ENCODE data around the gene PRRC2B.

The PRRC2B gene

DNA sequence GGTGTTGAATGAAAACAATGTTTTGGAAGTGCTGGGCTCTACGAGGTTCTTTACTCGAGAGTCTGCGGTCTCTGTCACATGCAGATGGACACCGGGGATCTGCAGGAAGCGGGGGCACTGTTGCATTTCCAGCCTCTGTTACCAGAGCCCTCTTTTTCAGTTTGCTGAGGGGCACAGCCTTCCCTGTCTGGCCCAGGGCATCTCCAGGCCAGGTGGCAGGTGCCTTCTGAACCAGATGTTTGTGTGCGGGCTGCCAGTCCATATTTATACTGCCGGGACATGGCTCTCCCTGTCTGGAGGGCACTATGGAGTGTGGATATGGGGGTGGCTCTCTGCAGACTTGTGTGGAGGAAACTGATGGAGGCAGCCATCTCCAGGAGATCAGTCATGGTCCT lies 90.2 kb downstream of the PRRC2B start:
- TF ChIP-seq, protein P1, sequence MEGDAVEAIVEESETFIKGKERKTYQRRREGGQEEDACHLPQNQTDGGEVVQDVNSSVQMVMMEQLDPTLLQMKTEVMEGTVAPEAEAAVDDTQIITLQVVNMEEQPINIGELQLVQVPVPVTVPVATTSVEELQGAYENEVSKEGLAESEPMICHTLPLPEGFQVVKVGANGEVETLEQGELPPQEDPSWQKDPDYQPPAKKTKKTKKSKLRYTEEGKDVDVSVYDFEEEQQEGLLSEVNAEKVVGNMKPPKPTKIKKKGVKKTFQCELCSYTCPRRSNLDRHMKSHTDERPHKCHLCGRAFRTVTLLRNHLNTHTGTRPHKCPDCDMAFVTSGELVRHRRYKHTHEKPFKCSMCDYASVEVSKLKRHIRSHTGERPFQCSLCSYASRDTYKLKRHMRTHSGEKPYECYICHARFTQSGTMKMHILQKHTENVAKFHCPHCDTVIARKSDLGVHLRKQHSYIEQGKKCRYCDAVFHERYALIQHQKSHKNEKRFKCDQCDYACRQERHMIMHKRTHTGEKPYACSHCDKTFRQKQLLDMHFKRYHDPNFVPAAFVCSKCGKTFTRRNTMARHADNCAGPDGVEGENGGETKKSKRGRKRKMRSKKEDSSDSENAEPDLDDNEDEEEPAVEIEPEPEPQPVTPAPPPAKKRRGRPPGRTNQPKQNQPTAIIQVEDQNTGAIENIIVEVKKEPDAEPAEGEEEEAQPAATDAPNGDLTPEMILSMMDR (IDR thresholded peaks at IDR 0.05; ENCODE audit: low read depth, low read length) = no peak
- H3K4me3 ChIP-seq (ENCODE audit: low read depth, low read length) = no peak overlapping the region
- no peak for DNase-seq (ENCODE audit: low read depth, low spot score)
- in situ Hi-C loops (cut with HindIII; ENCODE audit: low sequenced_read_pairs) = no loop called here

DNA sequence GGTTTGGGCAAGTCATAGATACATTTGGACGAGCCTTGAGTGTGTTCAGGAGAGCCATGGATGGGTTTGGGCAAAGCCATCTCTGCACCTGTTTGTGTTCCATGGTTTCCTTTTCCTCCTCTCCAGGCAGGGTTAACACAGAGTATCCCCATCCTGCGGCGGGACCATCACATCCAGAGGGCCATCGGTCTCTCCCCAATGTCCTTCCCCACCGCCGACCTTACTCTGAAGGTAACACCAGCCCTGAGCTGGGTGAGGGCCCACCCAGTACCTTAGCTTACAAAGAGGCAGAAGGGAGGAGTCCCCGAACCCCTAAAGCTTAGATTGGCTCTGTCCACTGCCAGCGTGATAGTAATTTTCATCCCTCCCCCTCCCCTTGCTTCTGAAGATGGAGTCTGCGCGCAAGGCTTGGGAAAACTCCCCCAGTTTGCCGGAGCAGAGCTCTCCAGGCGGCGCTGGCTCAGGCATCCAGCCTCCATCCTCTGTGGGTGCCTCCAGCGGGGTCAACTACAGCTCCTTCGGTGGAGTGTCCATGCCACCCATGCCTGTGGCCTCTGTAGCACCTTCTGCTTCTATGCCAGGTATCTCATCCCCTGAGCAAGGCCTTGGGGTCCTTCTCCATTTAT lies 90.8 kb downstream of the PRRC2B start:
- H3K4me3 ChIP-seq (ENCODE audit: low read depth, low read length) = no peak overlapping the region
- DNase-seq (ENCODE audit: low read depth, low spot score) = no peak
- in situ Hi-C loops (cut with HindIII; ENCODE audit: low sequenced_read_pairs) = no loop called here
- TF ChIP-seq, protein P1 (IDR thresholded peaks at IDR 0.05; ENCODE audit: low read depth, low read length) = no peak

DNA sequence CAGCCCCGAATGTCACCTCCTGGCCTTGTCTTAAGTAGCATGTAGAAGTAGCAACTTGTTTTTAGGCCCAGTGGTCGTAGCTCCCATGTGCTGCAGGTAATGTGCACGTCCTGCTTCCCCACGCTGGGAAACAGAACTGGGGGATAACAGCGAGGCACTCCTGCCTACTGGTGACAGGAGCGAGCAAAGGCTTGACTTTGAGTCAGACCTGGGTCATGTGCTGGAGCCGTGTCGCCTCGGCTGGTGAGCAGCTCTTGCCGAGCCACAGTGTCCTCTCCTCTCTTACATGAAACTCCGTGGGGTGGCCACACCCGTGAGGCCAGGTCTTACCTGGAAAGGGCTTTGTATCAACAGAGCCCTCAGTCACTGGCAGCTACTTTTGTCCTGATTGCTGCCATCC lies 91.3 kb downstream of the PRRC2B start:
- in situ Hi-C loops (cut with HindIII; ENCODE audit: low sequenced_read_pairs) = no loop called here
- H3K4me3 ChIP-seq (ENCODE audit: low read depth, low read length) = no peak overlapping the region
- TF ChIP-seq, protein P1 (IDR thresholded peaks at IDR 0.05; ENCODE audit: low read depth, low read length) = no peak
- no peak for DNase-seq (ENCODE audit: low read depth, low spot score)

- TF ChIP-seq, protein P1 (IDR thresholded peaks at IDR 0.05; ENCODE audit: low read depth, low read length) = no peak
- in situ Hi-C loops (cut with HindIII; ENCODE audit: low sequenced_read_pairs) = no loop called here
- no peak overlapping the region for H3K4me3 ChIP-seq (ENCODE audit: low read depth, low read length)
- DNase-seq (ENCODE audit: low read depth, low spot score) = no peak
Observed at GRCh38 chr9:131485728-131486422, 92.0 kb downstream of the PRRC2B start.

DNA sequence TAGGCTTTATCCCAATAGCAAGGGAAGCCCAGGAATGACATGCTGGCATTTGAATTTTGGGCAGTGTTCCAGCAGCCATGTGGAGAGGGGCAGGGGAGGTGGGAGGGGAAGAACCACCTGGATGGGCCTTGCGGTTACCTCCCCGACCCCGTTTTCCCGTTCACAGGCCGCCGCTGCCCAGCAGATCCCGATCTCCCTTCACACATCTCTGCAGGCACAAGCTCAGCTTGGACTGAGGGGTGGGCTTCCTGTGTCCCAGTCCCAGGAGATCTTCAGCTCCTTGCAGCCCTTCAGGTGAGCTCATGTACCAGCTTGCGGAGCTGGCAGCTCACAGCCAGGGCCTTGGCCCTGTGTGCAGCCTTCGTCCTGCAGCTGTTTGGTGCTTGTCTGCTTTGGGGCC lies 93.1 kb downstream of the PRRC2B start:
- TF ChIP-seq, protein P1 (IDR thresholded peaks at IDR 0.05; ENCODE audit: low read depth, low read length) = no peak
- DNase-seq (ENCODE audit: low read depth, low spot score) = no peak
- no peak overlapping the region for H3K4me3 ChIP-seq (ENCODE audit: low read depth, low read length)
- in situ Hi-C loops (cut with HindIII; ENCODE audit: low sequenced_read_pairs) = no loop called here

- no peak for DNase-seq (ENCODE audit: low read depth, low spot score)
- no peak overlapping the region for H3K4me3 ChIP-seq (ENCODE audit: low read depth, low read length)
- TF ChIP-seq, protein P1 (IDR thresholded peaks at IDR 0.05; ENCODE audit: low read depth, low read length) = no peak
- in situ Hi-C loops (cut with HindIII; ENCODE audit: low sequenced_read_pairs) = no loop called here
Observed at GRCh38 chr9:131487621-131488031, 93.7 kb downstream of the PRRC2B start.

All from astrocyte of the spinal cord (primary cell).